Measurements from ENCODE around the gene MCM9. TPM values are rescaled to one million over a fixed set of nuclear protein-coding genes. Genes with fewer than 3 reads are reported as not detected.

Gene MCM9
- total RNA-seq, 1 donor from 2014 or later, result 10.1 TPM

DNA sequence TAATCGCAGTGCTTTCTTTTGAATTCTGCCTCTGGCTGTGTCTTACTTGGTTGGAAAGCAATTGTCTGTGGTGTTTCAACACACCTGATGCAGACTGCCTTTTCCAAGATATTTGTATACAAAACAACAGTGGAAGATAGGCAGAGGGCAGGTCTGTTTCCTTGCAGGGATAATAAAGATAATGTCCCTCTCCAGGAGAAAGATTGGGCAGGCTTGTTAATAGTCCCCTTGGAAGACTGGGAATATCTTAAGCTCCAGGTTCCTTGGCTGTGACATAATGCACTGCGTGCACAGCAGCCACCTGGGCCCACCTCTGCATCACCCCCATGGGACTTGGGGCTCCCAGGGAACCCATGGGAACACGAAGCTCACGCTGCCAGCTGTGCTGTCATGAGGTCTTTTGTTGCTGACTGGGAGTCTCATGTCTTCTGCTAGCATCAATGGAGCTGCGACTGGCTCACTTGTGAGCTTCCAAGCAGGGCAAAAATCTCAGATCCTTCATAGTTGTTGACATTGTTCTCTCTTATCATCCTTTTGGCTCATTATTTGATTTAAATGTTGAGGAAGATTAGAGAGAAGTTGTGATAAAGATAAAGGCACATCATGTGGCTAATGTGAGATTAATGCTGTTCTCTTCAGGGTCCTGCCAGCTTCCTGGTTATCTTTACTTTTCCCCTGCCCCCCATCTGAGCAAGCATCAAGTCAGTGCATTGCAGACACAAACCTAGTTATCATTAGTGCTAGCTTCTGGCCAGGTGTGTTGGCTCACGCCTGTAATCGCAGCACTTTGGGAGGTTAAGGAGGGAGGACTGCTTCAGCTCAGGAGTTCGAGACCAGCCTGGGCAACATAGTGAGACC, 148.1 kb downstream of the MCM9 start:
- TF ChIP-seq EZH2 (IDR thresholded peaks at IDR 0.05; ENCODE audit: insufficient read depth, low read length), result no peak
- TF ChIP-seq, protein P1, sequence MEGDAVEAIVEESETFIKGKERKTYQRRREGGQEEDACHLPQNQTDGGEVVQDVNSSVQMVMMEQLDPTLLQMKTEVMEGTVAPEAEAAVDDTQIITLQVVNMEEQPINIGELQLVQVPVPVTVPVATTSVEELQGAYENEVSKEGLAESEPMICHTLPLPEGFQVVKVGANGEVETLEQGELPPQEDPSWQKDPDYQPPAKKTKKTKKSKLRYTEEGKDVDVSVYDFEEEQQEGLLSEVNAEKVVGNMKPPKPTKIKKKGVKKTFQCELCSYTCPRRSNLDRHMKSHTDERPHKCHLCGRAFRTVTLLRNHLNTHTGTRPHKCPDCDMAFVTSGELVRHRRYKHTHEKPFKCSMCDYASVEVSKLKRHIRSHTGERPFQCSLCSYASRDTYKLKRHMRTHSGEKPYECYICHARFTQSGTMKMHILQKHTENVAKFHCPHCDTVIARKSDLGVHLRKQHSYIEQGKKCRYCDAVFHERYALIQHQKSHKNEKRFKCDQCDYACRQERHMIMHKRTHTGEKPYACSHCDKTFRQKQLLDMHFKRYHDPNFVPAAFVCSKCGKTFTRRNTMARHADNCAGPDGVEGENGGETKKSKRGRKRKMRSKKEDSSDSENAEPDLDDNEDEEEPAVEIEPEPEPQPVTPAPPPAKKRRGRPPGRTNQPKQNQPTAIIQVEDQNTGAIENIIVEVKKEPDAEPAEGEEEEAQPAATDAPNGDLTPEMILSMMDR (IDR thresholded peaks at IDR 0.05; ENCODE audit: insufficient read depth, low read depth, low read length), result no peak
- DNase-seq (ENCODE audit: low read depth) (no peak), FAIRE-seq (no peak)
- no peaks in the 10 kb centered on the region for H3K4me1 ChIP-seq (ENCODE audit: insufficient read depth, low read length)
- Mint-ChIP-seq H3K9me3 (ENCODE audit: unreplicated experiment) (no peaks in the 10 kb centered on the region), H3K36me3 (ENCODE audit: low read depth, unreplicated experiment) (no peaks in the 10 kb centered on the region), H3K27me3 (ENCODE audit: low read depth, unreplicated experiment) (no peaks in the 10 kb centered on the region), H3K27ac (ENCODE audit: unreplicated experiment) (no peak overlapping the region), H3K4me1 (ENCODE audit: low read depth, unreplicated experiment) (peaks cover 2% of the 10 kb centered on the region), H3K4me3 (ENCODE audit: unreplicated experiment) (no peak overlapping the region)
- H3K36me3 ChIP-seq (ENCODE audit: insufficient read depth, low read length), result no peaks in the 10 kb centered on the region
- H3K9me3 ChIP-seq (ENCODE audit: insufficient read depth, low read depth, low read length), result no peaks in the 10 kb centered on the region
- no peak overlapping the region for H3K4me3 ChIP-seq (ENCODE audit: insufficient read depth, low read depth, low read length)
- H2AFZ ChIP-seq (ENCODE audit: low read depth, low read length), result no peak overlapping the region
- H3K4me2 ChIP-seq (ENCODE audit: low read length), result no peak overlapping the region
- H4K20me1 ChIP-seq (ENCODE audit: insufficient read depth, low read length), result no peaks in the 10 kb centered on the region
- no peaks in the 10 kb centered on the region for H3K27me3 ChIP-seq (ENCODE audit: insufficient read depth, low read length)
- no peak overlapping the region for H3K27ac ChIP-seq (ENCODE audit: low read depth, low read length)
- H3K9ac ChIP-seq (ENCODE audit: low read length), result no peak overlapping the region
- H3K79me2 ChIP-seq (ENCODE audit: insufficient read depth, low read length), result no peaks in the 10 kb centered on the region

DNA sequence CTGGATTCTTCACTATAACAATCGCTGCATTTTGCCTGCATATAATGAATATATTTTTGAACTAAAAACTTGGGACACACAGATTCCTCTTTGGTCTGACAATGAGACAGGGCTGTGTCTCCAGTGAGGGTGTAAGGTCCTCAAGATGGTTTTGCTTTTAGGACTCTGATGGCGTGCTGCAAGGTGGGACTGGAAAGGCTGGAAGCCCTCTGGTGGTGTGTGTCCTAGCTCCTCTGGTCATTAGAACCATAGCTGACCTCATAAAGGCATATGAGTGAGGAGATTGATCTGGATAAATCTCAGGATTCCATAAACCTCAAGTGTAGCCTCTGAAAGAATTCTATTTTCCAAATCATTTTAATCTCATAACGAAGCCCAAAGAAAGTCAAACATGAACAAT, 149.4 kb downstream of the MCM9 start:
- FAIRE-seq (no peak), DNase-seq (ENCODE audit: low read depth) (no peak)
- TF ChIP-seq EZH2 (IDR thresholded peaks at IDR 0.05; ENCODE audit: insufficient read depth, low read length), result no peak
- TF ChIP-seq, protein P1 (IDR thresholded peaks at IDR 0.05; ENCODE audit: insufficient read depth, low read depth, low read length), result no peak
- Histone ChIP-seq H3K9me3 (ENCODE audit: insufficient read depth, low read depth, low read length) (no peaks in the 10 kb centered on the region), H3K27ac (ENCODE audit: low read depth, low read length) (no peak overlapping the region), H3K4me3 (ENCODE audit: insufficient read depth, low read depth, low read length) (no peak overlapping the region), H2AFZ (ENCODE audit: low read depth, low read length) (no peak overlapping the region), H3K36me3 (ENCODE audit: insufficient read depth, low read length) (no peaks in the 10 kb centered on the region), H4K20me1 (ENCODE audit: insufficient read depth, low read length) (no peaks in the 10 kb centered on the region), H3K27me3 (ENCODE audit: insufficient read depth, low read length) (no peaks in the 10 kb centered on the region), H3K79me2 (ENCODE audit: insufficient read depth, low read length) (no peaks in the 10 kb centered on the region), H3K4me2 (ENCODE audit: low read length) (no peak overlapping the region), H3K9ac (ENCODE audit: low read length) (no peak overlapping the region), H3K4me1 (ENCODE audit: insufficient read depth, low read length) (no peaks in the 10 kb centered on the region)
- Mint-ChIP-seq H3K36me3 (ENCODE audit: low read depth, unreplicated experiment) (no peaks in the 10 kb centered on the region), H3K4me3 (ENCODE audit: unreplicated experiment) (no peak overlapping the region), H3K27me3 (ENCODE audit: low read depth, unreplicated experiment) (no peaks in the 10 kb centered on the region), H3K4me1 (ENCODE audit: low read depth, unreplicated experiment) (peaks cover 4% of the 10 kb centered on the region), H3K9me3 (ENCODE audit: unreplicated experiment) (no peaks in the 10 kb centered on the region), H3K27ac (ENCODE audit: unreplicated experiment) (no peak overlapping the region)

GRCh38 chr6:118784641-118785164, 150.3 kb downstream of the MCM9 start:
- no peaks in the 10 kb centered on the region for H4K20me1 ChIP-seq (ENCODE audit: insufficient read depth, low read length)
- H3K27me3 Mint-ChIP-seq (ENCODE audit: low read depth, unreplicated experiment), result no peaks in the 10 kb centered on the region
- no peak overlapping the region for H3K4me2 ChIP-seq (ENCODE audit: low read length)
- H3K27me3 ChIP-seq (ENCODE audit: insufficient read depth, low read length), result no peaks in the 10 kb centered on the region
- no peak for DNase-seq (ENCODE audit: low read depth)
- H3K9me3 Mint-ChIP-seq (ENCODE audit: unreplicated experiment), result no peaks in the 10 kb centered on the region
- H3K9ac ChIP-seq (ENCODE audit: low read length), result no peak overlapping the region
- no peak overlapping the region for H2AFZ ChIP-seq (ENCODE audit: low read depth, low read length)
- no peaks in the 10 kb centered on the region for H3K79me2 ChIP-seq (ENCODE audit: insufficient read depth, low read length)
- no peaks in the 10 kb centered on the region for H3K9me3 ChIP-seq (ENCODE audit: insufficient read depth, low read depth, low read length)
- TF ChIP-seq, protein P1 (IDR thresholded peaks at IDR 0.05; ENCODE audit: insufficient read depth, low read depth, low read length), result no peak
- no peak for TF ChIP-seq EZH2 (IDR thresholded peaks at IDR 0.05; ENCODE audit: insufficient read depth, low read length)
- H3K36me3 ChIP-seq (ENCODE audit: insufficient read depth, low read length), result no peaks in the 10 kb centered on the region
- H3K4me1 Mint-ChIP-seq (ENCODE audit: low read depth, unreplicated experiment), result peaks cover 4% of the 10 kb centered on the region
- no peak overlapping the region for H3K27ac Mint-ChIP-seq (ENCODE audit: unreplicated experiment)
- no peaks in the 10 kb centered on the region for H3K4me1 ChIP-seq (ENCODE audit: insufficient read depth, low read length)
- no peak for FAIRE-seq
- H3K4me3 ChIP-seq (ENCODE audit: insufficient read depth, low read depth, low read length), result no peak overlapping the region
- no peaks in the 10 kb centered on the region for H3K36me3 Mint-ChIP-seq (ENCODE audit: low read depth, unreplicated experiment)
- H3K4me3 Mint-ChIP-seq (ENCODE audit: unreplicated experiment), result no peak overlapping the region
- H3K27ac ChIP-seq (ENCODE audit: low read depth, low read length), result no peak overlapping the region

All from astrocyte (in vitro differentiated cells and primary cell).